ENCODE measurements around the gene SDK2.

SDK2 gene

DNA sequence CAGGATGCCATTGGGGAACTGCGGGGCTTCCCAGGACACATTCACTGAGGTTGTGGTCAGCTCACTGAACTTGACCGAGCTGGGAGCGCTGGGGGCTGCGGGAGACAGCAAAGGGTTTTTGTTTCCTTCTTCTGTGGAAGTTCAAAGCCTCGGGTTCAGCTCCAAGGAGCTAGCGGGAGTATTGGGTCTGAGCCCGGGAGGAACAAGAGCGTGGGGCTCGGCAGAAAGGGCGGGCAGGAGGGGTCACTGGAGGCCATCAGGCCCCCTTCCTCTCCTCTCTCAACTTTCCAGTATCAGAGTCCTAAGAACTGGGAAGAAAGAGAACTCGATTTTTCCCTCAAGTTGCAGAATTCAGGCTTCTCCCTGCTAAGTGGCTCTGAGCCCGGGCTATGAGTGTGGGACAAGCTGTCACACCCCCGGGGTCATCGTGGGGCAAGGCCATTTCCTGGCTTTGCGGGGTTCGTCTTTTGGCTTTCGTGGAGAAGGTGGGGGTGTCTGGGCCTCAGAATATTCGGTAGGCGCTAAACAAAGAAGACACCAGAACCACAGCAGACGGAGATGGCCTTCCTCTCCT, 278.9 kb downstream of the SDK2 start:
- DNase-seq (ENCODE audit: low read depth in 2 of 2), result no peak

DNA sequence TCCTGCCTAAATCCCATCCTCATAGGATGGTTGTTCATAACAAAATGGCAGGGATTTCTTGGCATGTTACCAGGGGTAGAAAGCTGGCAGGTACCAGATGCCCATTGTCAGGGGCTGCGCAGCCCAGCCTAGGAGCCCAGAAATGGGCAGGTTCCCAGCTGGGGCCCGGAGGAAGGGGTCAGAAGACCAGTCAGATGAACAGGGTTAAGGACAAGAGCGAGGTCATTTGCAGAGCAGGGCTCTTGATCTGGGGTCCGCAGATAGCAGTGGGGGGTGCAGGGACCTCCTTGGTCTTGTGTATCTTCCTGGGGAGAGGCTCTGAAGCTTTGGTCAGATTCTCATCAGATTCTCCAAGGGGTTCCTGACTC, 280.1 kb downstream of the SDK2 start:
- DNase-seq (ENCODE audit: low read depth in 2 of 2), result no peak

- no peak for DNase-seq (ENCODE audit: low read depth in 2 of 2)
Measured at GRCh38 chr17:73363442-73364154, 280.6 kb downstream of the SDK2 start.

DNA sequence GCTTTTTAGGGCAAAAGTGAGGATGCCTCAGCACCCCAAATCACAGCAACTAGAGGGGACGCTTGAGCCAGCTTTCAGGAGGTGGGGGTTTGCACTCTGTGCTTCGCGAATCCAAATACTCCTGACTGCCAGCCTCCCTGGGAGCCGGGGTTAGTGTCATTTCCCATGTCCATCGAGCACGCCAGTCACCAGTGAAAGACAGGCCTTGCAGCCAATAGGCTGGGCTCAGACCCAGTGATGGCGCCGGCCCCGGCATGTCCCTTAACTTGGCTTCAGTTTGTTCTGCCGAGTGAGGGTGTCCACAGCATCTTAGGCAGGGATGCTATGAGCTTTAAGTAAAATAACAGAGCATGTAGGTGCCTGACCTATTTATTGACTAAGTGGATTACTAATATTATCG, 281.5 kb downstream of the SDK2 start:
- DNase-seq (ENCODE audit: low read depth in 2 of 2), result no peak

DNA sequence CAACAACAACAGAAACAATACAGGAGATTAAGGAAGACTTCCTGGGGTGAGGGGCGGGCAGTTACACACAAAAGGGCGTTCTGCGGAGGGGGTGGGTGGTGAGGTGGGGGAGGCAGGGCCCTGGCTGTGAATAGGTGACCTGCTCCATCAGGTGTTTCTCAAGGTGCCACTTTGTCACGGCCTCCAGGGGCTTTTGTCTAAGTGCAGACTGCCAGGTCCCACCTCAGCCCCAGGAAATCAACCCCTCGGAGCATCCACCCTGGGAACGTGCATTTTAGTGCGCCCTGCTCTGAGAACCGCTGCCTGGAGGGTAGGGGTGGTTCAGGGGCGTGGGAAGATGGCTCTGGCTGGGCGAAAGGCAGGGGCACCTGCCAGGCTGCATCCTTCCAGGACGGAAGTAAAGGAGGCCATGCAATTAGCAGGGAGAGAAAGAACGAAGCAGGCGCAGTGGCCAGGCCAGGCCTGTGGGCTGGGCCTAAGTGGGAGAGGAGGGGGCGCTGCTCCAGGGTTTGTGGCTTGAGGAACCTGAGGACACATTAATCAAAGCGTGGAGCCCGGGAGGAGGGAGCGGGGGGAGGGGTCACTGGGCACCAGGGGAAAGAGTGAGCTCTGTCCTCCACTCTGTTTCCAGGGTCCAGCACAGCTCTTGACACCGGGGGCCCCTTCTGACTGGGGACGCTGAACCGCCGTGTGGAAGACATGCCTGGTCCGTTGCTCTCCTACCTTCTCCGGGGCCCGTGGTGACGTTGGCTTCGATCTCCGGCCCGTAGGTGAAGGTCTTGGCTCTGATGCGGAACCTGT, 283.1 kb downstream of the SDK2 start:
- DNase-seq (ENCODE audit: low read depth in 2 of 2), result no peak

- no peak for DNase-seq (ENCODE audit: low read depth in 2 of 2)
Measured at GRCh38 chr17:73359987-73360410, 284.2 kb downstream of the SDK2 start.

DNA sequence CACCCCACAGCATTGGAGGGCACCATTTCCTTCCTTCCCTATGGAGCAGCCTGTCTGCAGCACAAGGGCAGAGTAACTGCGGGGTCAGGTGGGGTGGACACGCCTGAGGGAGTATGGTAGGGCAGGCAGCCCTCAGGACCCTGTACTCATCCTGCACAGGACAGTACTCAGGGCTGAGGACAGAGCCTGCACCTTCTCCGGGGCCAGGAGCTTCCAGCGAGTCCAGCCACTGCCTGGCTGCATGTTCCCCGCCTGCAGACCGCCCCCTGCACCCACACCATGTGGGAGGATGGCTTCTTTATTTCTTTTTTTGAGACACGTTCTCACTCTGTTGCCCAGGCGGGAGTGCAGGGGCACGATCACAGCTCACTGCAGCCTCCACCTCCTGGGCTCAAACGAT, 284.9 kb downstream of the SDK2 start:
- no peak for DNase-seq (ENCODE audit: low read depth in 2 of 2)

GRCh38 chr17:73358668-73359067, 285.6 kb downstream of the SDK2 start:
- DNase-seq (ENCODE audit: low read depth in 2 of 2), result no peak

GRCh38 chr17:73357981-73358380, 286.3 kb downstream of the SDK2 start:
- no peak for DNase-seq (ENCODE audit: low read depth in 2 of 2)

- DNase-seq (ENCODE audit: low read depth in 2 of 2), result no peak
Measured at GRCh38 chr17:73357318-73357717, 286.9 kb downstream of the SDK2 start.

- no peak for DNase-seq (ENCODE audit: low read depth in 2 of 2)
Measured at GRCh38 chr17:73356561-73357170, 287.6 kb downstream of the SDK2 start.

DNA sequence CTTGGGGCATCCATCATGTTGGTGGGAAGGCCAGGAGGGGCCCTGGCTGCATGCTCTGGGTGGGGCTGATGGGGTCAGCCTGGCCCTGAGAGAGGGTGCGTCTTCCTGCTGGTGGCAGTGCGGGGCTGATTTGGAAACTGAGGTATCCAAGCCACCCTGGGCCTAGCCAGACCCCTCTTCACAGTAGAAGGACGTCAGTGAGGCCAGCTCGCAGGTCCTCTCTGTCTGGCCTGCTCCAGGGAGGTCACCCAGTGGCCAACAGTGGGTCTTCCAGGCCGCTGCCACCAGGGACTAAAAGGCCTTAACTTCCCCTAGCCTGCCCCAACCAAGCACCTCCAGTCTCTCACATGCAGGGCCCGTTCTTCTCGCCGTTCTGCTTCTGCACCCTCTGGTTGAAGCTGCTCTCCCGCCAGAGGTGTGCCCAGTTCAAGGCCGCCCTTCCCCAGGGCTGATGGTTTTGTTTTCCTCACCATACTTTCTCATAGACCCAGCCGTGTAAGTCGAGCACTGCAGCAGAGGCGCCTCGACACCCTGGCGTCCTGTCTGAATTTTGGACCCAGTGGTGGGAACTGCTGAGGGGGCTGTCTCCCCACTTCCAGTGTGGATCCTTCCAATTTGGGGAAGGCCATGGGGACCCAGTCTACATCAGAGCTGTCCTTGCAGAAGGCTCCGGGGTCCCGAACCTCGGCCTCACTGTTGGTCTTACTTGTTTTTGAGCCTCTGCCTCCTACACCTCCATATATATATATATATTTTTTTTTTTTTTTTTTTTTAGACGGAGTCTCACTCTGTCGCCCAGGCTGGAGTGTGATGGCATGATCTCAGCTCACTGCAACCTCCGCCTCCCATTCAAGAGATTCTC, 289.6 kb downstream of the SDK2 start:
- DNase-seq (ENCODE audit: low read depth in 2 of 2), result no peak

DNA sequence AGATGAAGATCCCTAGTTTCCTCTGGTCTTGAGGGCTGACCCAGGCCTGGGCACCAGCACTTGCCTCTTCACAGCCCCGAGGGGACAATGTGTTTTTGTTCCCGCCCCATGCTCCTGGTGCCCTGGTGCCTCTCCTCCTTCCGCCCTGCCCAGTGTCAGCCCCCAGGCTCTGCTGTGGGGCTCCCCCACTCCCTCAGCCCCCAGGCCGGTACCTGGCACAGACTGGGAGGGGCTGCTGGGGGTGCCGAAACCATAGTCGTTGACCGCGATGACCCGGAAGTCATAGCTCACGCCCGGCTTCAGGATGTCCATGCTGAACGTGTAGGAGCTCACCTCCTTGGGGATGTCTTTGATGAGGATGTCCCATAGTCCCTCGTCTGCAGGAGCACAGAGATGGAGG, 292.0 kb downstream of the SDK2 start:
- no peak for DNase-seq (ENCODE audit: low read depth in 2 of 2)

GRCh38 chr17:73351764-73352163, 292.5 kb downstream of the SDK2 start:
- no peak for DNase-seq (ENCODE audit: low read depth in 2 of 2)

- no peak for DNase-seq (ENCODE audit: low read depth in 2 of 2)
Measured at GRCh38 chr17:73350864-73351263, 293.4 kb downstream of the SDK2 start.

GRCh38 chr17:73349647-73350046, 294.6 kb downstream of the SDK2 start:
- DNase-seq (ENCODE audit: low read depth in 2 of 2), result no peak

- no peak for DNase-seq (ENCODE audit: low read depth in 2 of 2)
Measured at GRCh38 chr17:73349138-73349537, 295.1 kb downstream of the SDK2 start.

- DNase-seq (ENCODE audit: low read depth in 2 of 2), result no peak
Measured at GRCh38 chr17:73348829-73349095, 295.5 kb downstream of the SDK2 start.

DNA sequence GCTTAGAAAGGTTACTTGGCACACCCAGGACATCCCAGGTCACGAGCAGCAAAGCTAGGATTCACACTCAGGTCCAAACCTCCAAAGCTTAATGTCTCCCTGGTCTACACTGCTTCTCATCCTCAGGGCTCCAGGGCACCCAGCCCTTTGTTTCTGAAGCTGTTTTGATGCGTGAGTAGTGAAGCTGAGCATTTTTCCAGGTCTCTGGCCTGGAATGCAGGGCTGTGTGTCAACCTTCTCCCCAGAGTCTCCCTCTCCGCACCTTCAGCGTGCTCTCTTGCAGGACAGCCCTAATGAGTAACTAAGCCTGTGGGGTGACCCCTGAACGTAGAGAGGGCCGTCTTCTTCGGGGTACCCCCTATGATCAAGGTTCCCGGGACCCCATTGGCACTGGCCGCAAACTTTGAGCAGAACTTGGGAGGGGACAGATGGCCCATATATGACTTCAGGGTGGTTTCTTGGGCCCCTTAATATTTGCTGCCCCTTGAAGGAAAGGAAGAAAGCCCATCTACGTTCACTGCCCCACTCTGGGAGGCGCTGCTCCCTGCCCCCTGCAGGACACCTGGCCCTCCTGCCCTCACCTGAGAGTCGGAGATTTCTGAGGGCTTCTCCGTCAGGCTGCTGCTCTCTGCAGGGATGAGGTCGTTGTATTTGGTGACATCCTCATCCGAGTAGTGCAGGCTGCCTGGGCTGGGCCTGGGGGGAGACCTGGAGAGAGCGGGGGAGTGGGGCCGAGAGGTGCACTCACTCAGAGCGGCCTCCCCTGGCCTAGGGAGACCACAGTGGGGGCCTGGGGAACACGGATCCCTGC, 296.0 kb downstream of the SDK2 start:
- DNase-seq (ENCODE audit: low read depth in 2 of 2), result no peak

DNA sequence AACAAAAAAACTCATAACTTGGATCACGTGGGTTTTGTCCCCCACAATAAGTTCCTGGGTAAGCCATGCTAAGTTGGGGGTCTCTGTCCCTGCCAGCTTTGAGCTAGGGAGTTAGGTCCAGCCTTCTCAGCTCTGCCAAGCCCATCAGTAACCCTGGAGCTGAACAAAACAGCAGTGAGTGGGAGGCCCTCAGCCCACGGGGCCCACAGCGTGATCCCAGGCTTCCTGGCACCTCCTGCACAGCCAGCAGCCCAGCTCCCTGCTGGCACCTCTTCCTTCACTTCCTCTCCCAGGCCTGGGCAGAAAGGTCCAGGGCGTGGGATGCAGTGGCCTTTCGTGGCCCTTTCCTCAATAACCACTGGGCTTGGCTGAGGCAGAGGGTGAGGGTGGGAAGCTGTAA, 296.9 kb downstream of the SDK2 start:
- DNase-seq (ENCODE audit: low read depth in 2 of 2), result no peak

- DNase-seq (ENCODE audit: low read depth in 2 of 2), result no peak
Measured at GRCh38 chr17:73346501-73347162, 297.6 kb downstream of the SDK2 start.

All from stimulated activated CD4-positive, alpha-beta T cell treated with anti-CD3 and anti-CD28 coated beads, Interleukin-1b, Interleukin-23, amount 100 ng/mL, for 1 hour (primary cell).